ENCODE results near the gene C1orf167. TPM values are rescaled to one million over a fixed set of nuclear protein-coding genes. Genes with fewer than 3 reads are reported as not detected.

C1orf167 gene
- polyA plus RNA-seq, 1 of the 3 experiments (the other 2 are of a cell fraction), result 0.10 TPM

DNA sequence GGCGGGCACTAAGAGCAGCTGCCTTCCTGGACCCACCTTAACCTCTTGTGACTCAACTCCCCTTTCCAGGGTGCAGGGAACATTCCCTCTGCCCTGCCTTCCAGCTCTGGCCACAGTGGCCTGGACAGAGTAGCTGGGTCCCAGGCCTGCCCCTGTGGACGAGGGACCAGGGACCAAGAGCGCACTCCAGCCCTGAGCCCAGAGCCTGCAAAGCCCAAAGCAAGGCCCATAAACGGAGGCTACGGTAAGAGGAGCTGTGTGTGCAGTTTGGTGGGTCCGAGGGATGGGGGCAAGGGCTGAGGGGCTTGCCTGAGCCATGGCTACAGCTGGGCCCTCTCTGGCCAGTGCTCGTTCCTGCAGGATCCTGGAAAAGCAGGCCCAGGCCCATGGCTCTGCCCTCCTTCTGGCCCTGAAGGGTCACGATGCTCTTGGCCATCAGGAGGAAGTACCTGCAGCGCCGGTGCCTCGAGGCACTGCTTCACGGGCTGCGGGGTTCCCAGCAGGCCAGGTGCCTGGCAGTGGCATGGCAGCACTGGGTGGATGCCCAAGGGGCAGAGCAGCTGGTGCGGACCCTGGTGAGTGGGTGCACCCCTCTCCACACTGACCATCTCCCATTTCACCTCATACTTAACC, 25.9 kb downstream of the C1orf167 start:
- H3K36me3 ChIP-seq (replicated peaks in 1 of 2; ENCODE audit: control insufficient read depth in 1 of 2, insufficient read depth in 2 of 2, low read length in 1 of 2), result peaks cover 0 to 3% of the 10 kb centered on the region in 2 experiments
- CTCF ChIA-PET, result interaction anchor here (1.2 to 4.7 kb wide), 4 partner anchors 9 to 750 kb away, joined by 3 to 35 read pairs (median 4); partner anchors contain the start of gene FBXO6
- H3F3A ChIP-seq (replicated peaks; ENCODE audit: insufficient read depth), result peaks cover 4% of the 10 kb centered on the region
- DNase-seq, result no peak
- TF ChIP-seq, protein P1, sequence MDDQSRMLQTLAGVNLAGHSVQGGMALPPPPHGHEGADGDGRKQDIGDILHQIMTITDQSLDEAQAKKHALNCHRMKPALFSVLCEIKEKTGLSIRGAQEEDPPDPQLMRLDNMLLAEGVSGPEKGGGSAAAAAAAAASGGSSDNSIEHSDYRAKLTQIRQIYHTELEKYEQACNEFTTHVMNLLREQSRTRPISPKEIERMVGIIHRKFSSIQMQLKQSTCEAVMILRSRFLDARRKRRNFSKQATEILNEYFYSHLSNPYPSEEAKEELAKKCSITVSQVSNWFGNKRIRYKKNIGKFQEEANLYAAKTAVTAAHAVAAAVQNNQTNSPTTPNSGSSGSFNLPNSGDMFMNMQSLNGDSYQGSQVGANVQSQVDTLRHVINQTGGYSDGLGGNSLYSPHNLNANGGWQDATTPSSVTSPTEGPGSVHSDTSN (IDR thresholded peaks at IDR 0.05), result no peak
- TF ChIP-seq POLR2AphosphoS5 (IDR thresholded peaks at IDR 0.05; ENCODE audit: low read depth, low read length), result no peak
- TF ChIP-seq EZH2phosphoT487 (IDR thresholded peaks at IDR 0.05; ENCODE audit: borderline replicate concordance, low read depth), result no peak
- TF ChIP-seq, protein P2, sequence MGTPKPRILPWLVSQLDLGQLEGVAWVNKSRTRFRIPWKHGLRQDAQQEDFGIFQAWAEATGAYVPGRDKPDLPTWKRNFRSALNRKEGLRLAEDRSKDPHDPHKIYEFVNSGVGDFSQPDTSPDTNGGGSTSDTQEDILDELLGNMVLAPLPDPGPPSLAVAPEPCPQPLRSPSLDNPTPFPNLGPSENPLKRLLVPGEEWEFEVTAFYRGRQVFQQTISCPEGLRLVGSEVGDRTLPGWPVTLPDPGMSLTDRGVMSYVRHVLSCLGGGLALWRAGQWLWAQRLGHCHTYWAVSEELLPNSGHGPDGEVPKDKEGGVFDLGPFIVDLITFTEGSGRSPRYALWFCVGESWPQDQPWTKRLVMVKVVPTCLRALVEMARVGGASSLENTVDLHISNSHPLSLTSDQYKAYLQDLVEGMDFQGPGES (IDR thresholded peaks at IDR 0.05; ENCODE audit: low read depth, low read length), result no peak
- no peak overlapping the region for H3K4me3 ChIP-seq (ENCODE audit: low read depth in 2 of 2, low read length in 1 of 2)
- no peaks in the 10 kb centered on the region for H3K79me2 ChIP-seq (ENCODE audit: insufficient read depth)
- H4K20me1 ChIP-seq (ENCODE audit: insufficient read depth), result no peaks in the 10 kb centered on the region
- no peak overlapping the region for H3K9ac ChIP-seq
- no peak overlapping the region for H3K27ac ChIP-seq (ENCODE audit: low read depth in 2 of 2, low read length in 1 of 2)
- H3K9me3 ChIP-seq, result no peaks in the 10 kb centered on the region
- no peaks in the 10 kb centered on the region for H3K9me2 ChIP-seq
- POLR2A ChIA-PET, result interaction anchor here (2.1 kb wide), 1 partner anchor 15 kb away, joined by 8 read pairs; no protein-coding TSS in a partner anchor
- WGBS (ENCODE audit: low lambda C conversion rate), result 74% methylated on average over 3 of the region's 14 CpGs
- H3K27me3 ChIP-seq (ENCODE audit: insufficient read depth), result no peaks in the 10 kb centered on the region
- H2AFZ ChIP-seq (ENCODE audit: low read depth), result no peak overlapping the region
- no peak overlapping the region for H3K4me2 ChIP-seq
- peaks cover 0 to 18% of the 10 kb centered on the region in 2 experiments; a peak in 1 of 4 replicates for H3K4me1 ChIP-seq (ENCODE audit: control insufficient read depth in 1 of 2, insufficient read depth in 2 of 2, low read depth in 1 of 2, low read length in 1 of 2)

DNA sequence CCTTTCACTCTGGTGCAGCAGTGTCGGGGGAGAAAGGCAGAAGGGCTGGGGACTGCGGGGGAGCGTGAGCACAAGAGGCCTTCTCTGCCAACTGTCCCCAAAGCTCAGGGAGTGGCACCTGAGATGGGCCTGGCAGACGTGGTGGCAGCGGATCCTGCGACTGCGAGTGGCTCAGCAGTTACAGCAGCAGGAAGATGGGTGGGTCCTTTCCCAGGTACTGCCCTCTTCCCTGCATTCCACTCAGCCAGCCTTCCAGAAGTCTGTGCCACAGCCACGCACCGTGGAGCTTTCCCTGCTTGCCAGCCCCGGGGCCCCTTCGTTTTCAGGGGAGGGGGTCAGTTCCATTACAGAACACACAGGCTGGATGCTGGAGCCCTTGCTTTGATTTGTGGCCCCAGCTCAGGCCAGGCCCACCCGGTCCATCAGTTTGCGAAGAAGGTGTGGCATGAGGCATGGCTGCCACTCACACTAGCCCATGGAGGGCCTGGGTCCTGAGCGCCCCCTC, 26.6 kb downstream of the C1orf167 start:
- no peaks in the 10 kb centered on the region for H3K9me2 ChIP-seq
- no peaks in the 10 kb centered on the region for H4K20me1 ChIP-seq (ENCODE audit: insufficient read depth)
- H3K4me2 ChIP-seq, result no peak overlapping the region
- no peak for DNase-seq
- TF ChIP-seq GABPA (IDR thresholded peaks at IDR 0.05; ENCODE audit: low read depth), result no peak
- TF ChIP-seq, protein P3, sequence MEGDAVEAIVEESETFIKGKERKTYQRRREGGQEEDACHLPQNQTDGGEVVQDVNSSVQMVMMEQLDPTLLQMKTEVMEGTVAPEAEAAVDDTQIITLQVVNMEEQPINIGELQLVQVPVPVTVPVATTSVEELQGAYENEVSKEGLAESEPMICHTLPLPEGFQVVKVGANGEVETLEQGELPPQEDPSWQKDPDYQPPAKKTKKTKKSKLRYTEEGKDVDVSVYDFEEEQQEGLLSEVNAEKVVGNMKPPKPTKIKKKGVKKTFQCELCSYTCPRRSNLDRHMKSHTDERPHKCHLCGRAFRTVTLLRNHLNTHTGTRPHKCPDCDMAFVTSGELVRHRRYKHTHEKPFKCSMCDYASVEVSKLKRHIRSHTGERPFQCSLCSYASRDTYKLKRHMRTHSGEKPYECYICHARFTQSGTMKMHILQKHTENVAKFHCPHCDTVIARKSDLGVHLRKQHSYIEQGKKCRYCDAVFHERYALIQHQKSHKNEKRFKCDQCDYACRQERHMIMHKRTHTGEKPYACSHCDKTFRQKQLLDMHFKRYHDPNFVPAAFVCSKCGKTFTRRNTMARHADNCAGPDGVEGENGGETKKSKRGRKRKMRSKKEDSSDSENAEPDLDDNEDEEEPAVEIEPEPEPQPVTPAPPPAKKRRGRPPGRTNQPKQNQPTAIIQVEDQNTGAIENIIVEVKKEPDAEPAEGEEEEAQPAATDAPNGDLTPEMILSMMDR (IDR thresholded peaks at IDR 0.05), result no peak
- TF ChIP-seq MXI1 (IDR thresholded peaks at IDR 0.05; ENCODE audit: low read depth, low read length), result no peak
- no peak for TF ChIP-seq RCOR1 (IDR thresholded peaks at IDR 0.05; ENCODE audit: low read length)
- no peak for TF ChIP-seq MEF2A (IDR thresholded peaks at IDR 0.05; ENCODE audit: borderline replicate concordance, low read depth)
- H2AFZ ChIP-seq (ENCODE audit: low read depth), result no peak overlapping the region
- H3K4me3 ChIP-seq (ENCODE audit: low read depth in 2 of 2, low read length in 1 of 2), result no peak overlapping the region
- H3F3A ChIP-seq (replicated peaks; ENCODE audit: insufficient read depth), result peaks cover 4% of the 10 kb centered on the region
- ChIA-PET CTCF (interaction anchor here (1.3 kb wide), 1 partner anchor 751 kb away, joined by 3 read pairs; no protein-coding TSS in a partner anchor), POLR2A (interaction anchor here (2.1 kb wide), 1 partner anchor 14 kb away, joined by 8 read pairs; no protein-coding TSS in a partner anchor)
- H3K27me3 ChIP-seq (ENCODE audit: insufficient read depth), result no peaks in the 10 kb centered on the region
- no peak overlapping the region for H3K27ac ChIP-seq (ENCODE audit: low read depth in 2 of 2, low read length in 1 of 2)
- no peaks in the 10 kb centered on the region for H3K79me2 ChIP-seq (ENCODE audit: insufficient read depth)
- H3K36me3 ChIP-seq (replicated peaks in 1 of 2; ENCODE audit: control insufficient read depth in 1 of 2, insufficient read depth in 2 of 2, low read length in 1 of 2), result peaks cover 0 to 3% of the 10 kb centered on the region in 2 experiments
- no peaks in the 10 kb centered on the region for H3K9me3 ChIP-seq
- 91% methylated on average over 6 of the region's 14 CpGs for WGBS (ENCODE audit: low lambda C conversion rate)
- no peak overlapping the region for H3K9ac ChIP-seq
- H3K4me1 ChIP-seq (ENCODE audit: control insufficient read depth in 1 of 2, insufficient read depth in 2 of 2, low read depth in 1 of 2, low read length in 1 of 2), result peaks cover 0 to 18% of the 10 kb centered on the region in 2 experiments; a peak in 1 of 4 replicates

Measured in SK-N-SH (cell line).